Suprapubic skin (tissue), 4 donors: ENCODE measurements around the gene C1D. TPM values are rescaled to one million over a fixed set of nuclear protein-coding genes. Genes with fewer than 3 reads are reported as not detected.

Source experiments
- DNase-seq, 2 donors: peaks; one replicate each; pipeline ENCODE4 v3.0.0-alpha.2; 2019; ENCODE audit warnings: low spot score in 2 of 2
- H3K27ac ChIP-seq: fragments of 200-600 bp; sonication (generic); one replicate; pipeline ENCODE4 v1.5.1; 2019
- H3K27me3 ChIP-seq: fragments of 200-600 bp; sonication (generic); one replicate; pipeline ENCODE4 v1.5.1; 2019
- H3K36me3 ChIP-seq: fragments of 200-600 bp; sonication (generic); one replicate; pipeline ENCODE4 v1.5.1; 2019
- H3K4me1 ChIP-seq: fragments of 200-600 bp; sonication (generic); one replicate; pipeline ENCODE4 v1.5.1; 2019
- H3K4me3 ChIP-seq: fragments of 200-600 bp; sonication (generic); one replicate; pipeline ENCODE4 v1.5.1; 2019; ENCODE audit warnings: mild to moderate bottlenecking
- H3K9me3 ChIP-seq: fragments of 200-600 bp; sonication (generic); one replicate; pipeline ENCODE4 v1.5.1; 2019
- CTCF ChIP-seq, 2 donors: fragments of 200-600 bp in 1 of 2; fragments of 450-650 bp in 1 of 2; sonication (generic) in 1 of 2; IDR thresholded peaks; one replicate each; pipeline ENCODE4 v1.5.1; 2016 to 2019; ENCODE audit warnings: antibody characterized with exemption in 2 of 2, mild to moderate bottlenecking in 1 of 2, moderate library complexity in 1 of 2
- EP300 ChIP-seq: sonication (generic); formaldehyde crosslinking; IDR thresholded peaks from one replicate; pipeline ENCODE4 v1.6.1; 2017; ENCODE audit warnings: antibody characterized with exemption
- POLR2A ChIP-seq, 2 donors: fragments of 450-650 bp; IDR thresholded peaks; one replicate each; pipeline ENCODE4 v1.6.1; 2017; ENCODE audit warnings: antibody characterized with exemption in 2 of 2, mild to moderate bottlenecking in 2 of 2, moderate library complexity in 2 of 2
- POLR2AphosphoS5 ChIP-seq, 3 donors: sonication (generic); formaldehyde crosslinking; IDR thresholded peaks; one replicate each; pipeline ENCODE4 v1.6.1; 2017; ENCODE audit warnings: antibody characterized with exemption in 3 of 3
- WGBS: methylation state at CpG from one replicate; pipeline ENCODE4 v1.1.5; 2018; 5-methylcytosine and 5-hydroxymethylcytosine counted together
- total RNA-seq, 4 donors: library from RNA; depleted of rRNA; stranded (reverse); fragments of >200 nt; gene quantifications; one replicate each; pipeline ENCODE4 v1.1.0, GENCODE V29; 2016

C1D gene
- total RNA-seq, result 10 to 100 TPM; 19.8 to 28.4 (median 26.4) TPM

- H3K27ac ChIP-seq, result peak within 1 kb of the TSS; percentile 93
- WGBS, result under 1% methylated on average over 34 of the region's 34 CpGs
- H3K27me3 ChIP-seq, result no peaks in the 10 kb centered on the region
- peak; percentile 96 to 97 for DNase-seq
- peaks cover 37% of the 10 kb centered on the region for H3K4me1 ChIP-seq
- TF ChIP-seq CTCF (IDR thresholded peaks at IDR 0.05), result no peak
- TF ChIP-seq EP300, result no peak
- peak in 1 of 2 donors; percentile 58 for TF ChIP-seq POLR2A (IDR thresholded peaks at IDR 0.05)
- TF ChIP-seq POLR2AphosphoS5 (IDR thresholded peaks at IDR 0.05), result peak in 2 of 3 donors; percentile 32 to 86
- H3K4me3 ChIP-seq, result peak within 1 kb of the TSS; percentile 94
- H3K9me3 ChIP-seq, result no peaks in the 10 kb centered on the region
- no peaks in the 10 kb centered on the region for H3K36me3 ChIP-seq
These were observed at the start of gene C1D for GRCh38 chr2:68062680-68063387. TSS of gene C1D (minus strand) at chr2:68063004. CDS start at chr2:68047310, 15,694 bp downstream.

DNA sequence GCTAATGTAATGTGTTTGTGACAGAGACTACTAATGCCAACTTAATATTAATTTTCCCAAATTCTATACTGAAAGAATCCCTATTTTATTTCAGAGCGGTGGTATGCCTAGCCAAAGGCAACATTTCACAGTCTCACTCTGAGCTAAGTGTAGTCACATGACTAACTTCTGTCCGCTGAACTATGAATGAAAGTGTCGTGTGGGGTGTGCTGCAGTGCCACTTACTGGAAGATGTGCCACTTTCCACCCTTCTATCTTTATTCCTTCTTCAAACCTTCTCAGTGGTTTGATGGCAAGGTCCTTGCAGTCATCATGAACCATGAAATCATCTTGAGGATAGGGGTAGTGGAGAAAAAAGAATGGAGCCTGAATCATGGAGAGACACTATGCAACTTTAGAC, 47.3 kb upstream of the C1D start:
- no peak for DNase-seq
- H3K4me1 ChIP-seq, result no peaks in the 10 kb centered on the region
- TF ChIP-seq POLR2AphosphoS5 (IDR thresholded peaks at IDR 0.05) (no peak), CTCF (IDR thresholded peaks at IDR 0.05) (no peak), POLR2A (IDR thresholded peaks at IDR 0.05) (no peak), EP300 (no peak)
- 60% methylated on average over 3 of the region's 3 CpGs for WGBS
- no peak overlapping the region for H3K27ac ChIP-seq
- H3K9me3 ChIP-seq, result no peaks in the 10 kb centered on the region
- H3K36me3 ChIP-seq, result no peaks in the 10 kb centered on the region
- no peak overlapping the region for H3K4me3 ChIP-seq
- H3K27me3 ChIP-seq, result no peaks in the 10 kb centered on the region

DNA sequence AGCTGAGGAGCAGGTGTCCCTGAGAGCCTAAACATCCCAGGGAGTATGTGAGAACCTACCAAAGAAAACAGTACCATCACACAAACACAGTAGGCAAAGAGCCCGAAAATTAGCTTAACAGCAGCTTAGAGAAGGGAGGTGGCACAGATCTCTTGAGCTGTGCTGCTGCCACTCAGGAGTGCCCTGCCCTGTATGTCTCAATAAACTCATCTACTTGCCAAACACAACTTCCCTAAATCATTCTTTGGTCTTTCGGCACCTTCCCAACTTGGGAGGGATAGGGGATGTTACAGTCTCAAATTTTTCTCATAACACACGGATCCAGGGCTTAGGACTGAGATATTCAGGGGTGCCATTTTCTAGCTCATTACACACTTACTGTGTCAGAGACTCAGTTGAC, 45.3 kb upstream of the C1D start:
- DNase-seq, result no peak
- Histone ChIP-seq H3K4me3 (no peak overlapping the region), H3K9me3 (no peaks in the 10 kb centered on the region), H3K27ac (no peak overlapping the region), H3K36me3 (no peaks in the 10 kb centered on the region), H3K27me3 (no peaks in the 10 kb centered on the region), H3K4me1 (peaks cover 4% of the 10 kb centered on the region)
- 60% methylated on average over 3 of the region's 3 CpGs for WGBS
- no peak for TF ChIP-seq CTCF (IDR thresholded peaks at IDR 0.05)
- no peak for TF ChIP-seq POLR2AphosphoS5 (IDR thresholded peaks at IDR 0.05)
- no peak for TF ChIP-seq EP300
- no peak for TF ChIP-seq POLR2A (IDR thresholded peaks at IDR 0.05)

DNA sequence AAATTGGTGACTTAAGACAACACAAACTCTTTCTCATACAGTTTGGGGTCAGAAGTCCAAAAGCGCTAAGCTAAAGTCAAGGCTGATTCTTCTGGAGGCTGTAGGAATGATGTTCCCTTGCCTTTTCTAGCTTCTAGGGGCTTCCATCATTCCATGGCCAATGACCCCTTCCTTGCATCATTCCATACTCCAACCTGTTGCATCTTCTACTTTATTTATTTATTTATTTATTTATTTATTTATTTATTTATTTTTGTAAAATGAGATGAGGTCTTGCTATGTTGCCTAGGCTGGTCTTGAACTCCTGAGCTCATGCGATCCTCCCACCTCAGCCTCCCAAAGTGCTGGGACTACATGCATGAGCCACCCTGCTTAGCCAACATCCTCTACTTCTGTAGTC, 44.7 kb upstream of the C1D start:
- Histone ChIP-seq H3K36me3 (no peaks in the 10 kb centered on the region), H3K9me3 (no peaks in the 10 kb centered on the region), H3K27ac (no peak overlapping the region), H3K4me3 (no peak overlapping the region), H3K4me1 (peaks cover 7% of the 10 kb centered on the region), H3K27me3 (no peaks in the 10 kb centered on the region)
- DNase-seq, result no peak
- 100% methylated on average over 2 of the region's 2 CpGs for WGBS
- TF ChIP-seq CTCF (IDR thresholded peaks at IDR 0.05) (no peak), EP300 (no peak), POLR2A (IDR thresholded peaks at IDR 0.05) (no peak), POLR2AphosphoS5 (IDR thresholded peaks at IDR 0.05) (no peak)

DNA sequence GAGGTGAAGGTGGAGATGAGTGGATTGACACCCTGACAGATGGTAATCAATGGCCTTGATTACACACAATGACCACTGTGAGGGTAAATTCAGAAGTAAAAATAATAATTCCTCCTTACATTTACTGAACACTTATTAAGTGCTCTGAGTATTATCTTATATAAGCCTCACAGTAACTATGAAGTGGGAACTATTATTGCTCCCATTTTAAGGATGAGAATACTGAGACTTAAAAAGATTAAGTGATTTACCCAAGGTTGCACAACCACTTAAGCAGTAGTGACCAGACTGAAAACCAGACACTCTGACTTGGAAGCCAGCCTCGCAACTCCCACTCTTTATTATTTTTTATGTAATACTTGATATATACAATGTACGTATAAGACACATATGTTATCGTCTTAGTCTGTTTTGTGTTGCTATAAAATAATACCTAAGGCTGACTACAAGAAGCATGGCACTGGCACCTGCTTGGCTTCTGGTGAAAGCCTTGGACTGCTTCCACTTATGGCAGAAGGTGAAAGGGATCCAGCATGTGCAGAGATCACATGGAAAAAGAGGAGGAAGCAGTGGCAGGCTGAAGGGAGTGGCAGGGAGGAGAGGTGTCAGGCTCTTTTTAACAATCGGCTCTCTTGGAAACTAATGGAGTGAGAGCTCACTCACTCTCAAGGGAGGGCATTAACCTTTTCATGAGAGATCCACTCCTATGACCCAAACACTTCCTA, 41.5 kb upstream of the C1D start:
- no peaks in the 10 kb centered on the region for H3K9me3 ChIP-seq
- no peak overlapping the region for H3K4me3 ChIP-seq
- no peak for DNase-seq
- no peak overlapping the region for H3K27ac ChIP-seq
- 62% methylated on average over 4 of the region's 4 CpGs for WGBS
- TF ChIP-seq POLR2AphosphoS5 (IDR thresholded peaks at IDR 0.05), result no peak
- peaks cover 7% of the 10 kb centered on the region for H3K4me1 ChIP-seq
- H3K36me3 ChIP-seq, result no peaks in the 10 kb centered on the region
- H3K27me3 ChIP-seq, result no peaks in the 10 kb centered on the region
